ENCODE results near the gene CBX5.

GRCh38 chr12:54294152-54294952 lies 14.4 kb upstream of the CBX5 start:
- peak; percentile 85 for TF ChIP-seq CTCF (conservative IDR thresholded peaks at IDR 0.05; ENCODE audit: low read length)
- no peak for TF ChIP-seq EZH2phosphoT487 (IDR thresholded peaks at IDR 0.05; ENCODE audit: borderline replicate concordance, low read depth, low read length)
